HG03432 (cell line): ENCODE data around the gene TIMM29.
"Not testable (repeated sequence)": the region's sequence is repeated elsewhere in the genome, so short reads cannot be mapped to it uniquely, and the experiment has no call there.

ENCODE experiments used
- ATAC-seq: cut with Tn5 transposase; IDR thresholded peaks from one replicate; pipeline ENCODE4 v1.9.1; 2021; ENCODE audit warnings: mild to moderate bottlenecking, moderate library complexity; ENCODE audit not compliant: unreplicated experiment

Gene TIMM29

GRCh38 chr19:10936661-10937084 is 8.1 kb downstream of the TIMM29 start:
- no peak for ATAC-seq

- not testable (repeated sequence) for ATAC-seq
Observed at GRCh38 chr19:10941649-10942048, 13.0 kb downstream of the TIMM29 start.

GRCh38 chr19:10943412-10943811 is 14.8 kb downstream of the TIMM29 start:
- ATAC-seq = not testable (repeated sequence)

GRCh38 chr19:10945264-10945663 is 16.7 kb downstream of the TIMM29 start:
- ATAC-seq = no peak

- ATAC-seq = no peak
Observed at GRCh38 chr19:10946958-10947657, 18.5 kb downstream of the TIMM29 start.

GRCh38 chr19:10952809-10953208 is 24.2 kb downstream of the TIMM29 start:
- no peak for ATAC-seq

- ATAC-seq = not testable (repeated sequence)
Observed at GRCh38 chr19:10959277-10959968, 30.8 kb downstream of the TIMM29 start.

- peak; percentile 79 for ATAC-seq
Observed at GRCh38 chr19:10960314-10961072, 31.9 kb downstream of the TIMM29 start, which contains the start of gene SMARCA4. Gene SMARCA4 (plus strand): TSS chr19:10961030. CDS start chr19:10984152, 23,122 bp downstream.

- ATAC-seq = peak; percentile 47
Observed at GRCh38 chr19:10961073-10961860, 32.7 kb downstream of the TIMM29 start.

- ATAC-seq = no peak
Observed at GRCh38 chr19:10962863-10963262, 34.3 kb downstream of the TIMM29 start.

GRCh38 chr19:10963865-10964264 is 35.3 kb downstream of the TIMM29 start:
- no peak for ATAC-seq

- ATAC-seq = no peak
Observed at GRCh38 chr19:10964903-10965302, 36.3 kb downstream of the TIMM29 start.

GRCh38 chr19:10965398-10965797 is 36.8 kb downstream of the TIMM29 start:
- no peak for ATAC-seq

- no peak for ATAC-seq
Observed at GRCh38 chr19:10966809-10967208, 38.2 kb downstream of the TIMM29 start.

- ATAC-seq = no peak
Observed at GRCh38 chr19:10968527-10969135, 40.0 kb downstream of the TIMM29 start.

- no peak for ATAC-seq
Observed at GRCh38 chr19:10971107-10971726, 42.6 kb downstream of the TIMM29 start.

GRCh38 chr19:10975374-10976130 is 46.9 kb downstream of the TIMM29 start:
- no peak for ATAC-seq

- ATAC-seq = no peak
Observed at GRCh38 chr19:10976131-10976892, 47.7 kb downstream of the TIMM29 start.

GRCh38 chr19:10977742-10978092 is 49.1 kb downstream of the TIMM29 start:
- no peak for ATAC-seq
